ENCODE measurements around the gene MBNL2.

The MBNL2 gene

DNA sequence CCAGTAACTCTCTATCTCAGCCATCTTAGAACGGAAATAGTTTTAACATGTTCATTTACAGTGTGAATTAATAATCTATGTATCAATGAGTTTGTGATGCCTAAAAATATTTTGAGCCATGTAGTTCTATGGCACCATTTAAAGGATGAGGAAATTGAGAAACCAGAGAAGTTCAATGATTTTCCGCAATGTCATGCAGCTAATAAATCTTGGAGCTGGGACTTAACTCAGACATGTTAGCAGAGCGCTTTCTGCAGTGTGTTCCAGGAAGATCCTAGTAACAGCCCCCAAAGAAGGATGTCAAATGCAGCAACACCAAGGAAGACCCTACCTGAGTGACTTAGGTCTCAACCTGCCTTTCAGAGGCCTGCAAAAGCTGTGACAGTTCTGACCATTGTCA, 112.6 kb downstream of the MBNL2 start:
- Mint-ChIP-seq H3K27me3 (ENCODE audit: low read depth) (no peaks in the 10 kb centered on the region), H3K27ac (no peak overlapping the region), H3K4me3 (no peak overlapping the region), H3K4me1 (peaks cover 16% of the 10 kb centered on the region), H3K9me3 (no peaks in the 10 kb centered on the region), H3K36me3 (ENCODE audit: low read depth) (peaks cover 6% of the 10 kb centered on the region)
- TF ChIP-seq, protein P1, sequence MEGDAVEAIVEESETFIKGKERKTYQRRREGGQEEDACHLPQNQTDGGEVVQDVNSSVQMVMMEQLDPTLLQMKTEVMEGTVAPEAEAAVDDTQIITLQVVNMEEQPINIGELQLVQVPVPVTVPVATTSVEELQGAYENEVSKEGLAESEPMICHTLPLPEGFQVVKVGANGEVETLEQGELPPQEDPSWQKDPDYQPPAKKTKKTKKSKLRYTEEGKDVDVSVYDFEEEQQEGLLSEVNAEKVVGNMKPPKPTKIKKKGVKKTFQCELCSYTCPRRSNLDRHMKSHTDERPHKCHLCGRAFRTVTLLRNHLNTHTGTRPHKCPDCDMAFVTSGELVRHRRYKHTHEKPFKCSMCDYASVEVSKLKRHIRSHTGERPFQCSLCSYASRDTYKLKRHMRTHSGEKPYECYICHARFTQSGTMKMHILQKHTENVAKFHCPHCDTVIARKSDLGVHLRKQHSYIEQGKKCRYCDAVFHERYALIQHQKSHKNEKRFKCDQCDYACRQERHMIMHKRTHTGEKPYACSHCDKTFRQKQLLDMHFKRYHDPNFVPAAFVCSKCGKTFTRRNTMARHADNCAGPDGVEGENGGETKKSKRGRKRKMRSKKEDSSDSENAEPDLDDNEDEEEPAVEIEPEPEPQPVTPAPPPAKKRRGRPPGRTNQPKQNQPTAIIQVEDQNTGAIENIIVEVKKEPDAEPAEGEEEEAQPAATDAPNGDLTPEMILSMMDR (IDR thresholded peaks at IDR 0.05; ENCODE audit: unreplicated experiment in 3 of 3): no peak

DNA sequence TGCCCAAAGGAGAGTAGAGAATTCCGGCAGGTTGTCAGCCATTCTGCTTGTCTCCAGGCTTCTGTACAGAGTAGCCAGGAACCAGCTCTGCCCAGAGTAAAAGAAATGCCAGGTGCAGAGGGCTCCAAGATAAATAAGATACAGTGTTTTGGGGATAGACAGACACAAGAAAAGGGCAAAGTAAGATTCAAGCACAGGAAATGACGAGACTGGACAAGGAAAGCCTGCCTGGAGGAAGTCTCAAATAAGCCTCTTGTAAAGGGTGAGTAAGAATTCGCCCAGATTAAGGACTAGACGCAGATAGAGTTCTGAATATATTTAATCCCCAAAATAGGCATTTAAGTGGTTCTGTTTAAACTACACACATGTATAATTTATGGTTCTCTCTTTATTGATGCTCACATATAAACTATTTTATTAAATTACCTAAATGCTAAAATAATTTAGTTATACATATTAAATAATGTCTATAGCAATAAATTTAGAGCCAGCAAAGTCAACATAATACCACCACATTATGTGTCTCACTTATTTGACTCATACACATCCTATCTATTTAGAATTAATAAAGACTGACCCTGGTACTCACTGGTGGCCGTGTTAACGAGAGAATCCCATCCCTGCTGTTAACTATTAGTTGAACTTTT, 113.5 kb downstream of the MBNL2 start:
- no peak overlapping the region for H3K4me3 Mint-ChIP-seq
- H3K36me3 Mint-ChIP-seq (ENCODE audit: low read depth): peaks cover 4% of the 10 kb centered on the region
- no peak overlapping the region for H3K27ac Mint-ChIP-seq
- H3K9me3 Mint-ChIP-seq: no peaks in the 10 kb centered on the region
- H3K27me3 Mint-ChIP-seq (ENCODE audit: low read depth): no peaks in the 10 kb centered on the region
- H3K4me1 Mint-ChIP-seq: peaks cover 13% of the 10 kb centered on the region
- TF ChIP-seq, protein P1 (IDR thresholded peaks at IDR 0.05; ENCODE audit: unreplicated experiment in 3 of 3): no peak

DNA sequence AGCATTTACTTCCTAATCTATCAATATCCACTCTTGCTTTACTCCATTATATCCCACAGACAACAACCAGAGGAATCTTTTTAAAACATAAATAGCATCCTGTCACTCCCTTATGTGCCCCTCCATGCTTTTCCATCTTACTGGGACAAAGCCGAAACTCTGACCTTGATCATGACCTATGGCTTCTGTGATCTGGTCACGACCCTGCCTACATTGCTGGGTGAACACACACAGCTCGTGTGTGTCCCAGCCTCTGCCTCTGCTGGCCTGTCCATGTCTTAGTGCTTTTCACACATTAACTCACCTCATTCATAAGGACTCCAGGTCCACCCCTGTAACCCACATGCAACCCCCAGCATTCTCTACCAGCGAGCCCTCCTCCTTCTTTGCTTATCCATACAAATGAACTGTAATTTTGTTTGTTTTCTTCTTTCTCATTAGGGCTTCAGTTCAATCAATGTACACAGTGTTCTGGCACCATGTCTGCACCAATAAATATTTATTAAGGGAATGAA, 115.9 kb downstream of the MBNL2 start:
- H3K27ac Mint-ChIP-seq: no peak overlapping the region
- no peaks in the 10 kb centered on the region for H3K9me3 Mint-ChIP-seq
- no peaks in the 10 kb centered on the region for H3K27me3 Mint-ChIP-seq (ENCODE audit: low read depth)
- peaks cover 6% of the 10 kb centered on the region for H3K36me3 Mint-ChIP-seq (ENCODE audit: low read depth)
- TF ChIP-seq, protein P1 (IDR thresholded peaks at IDR 0.05; ENCODE audit: unreplicated experiment in 3 of 3): no peak
- peaks cover 14% of the 10 kb centered on the region for H3K4me1 Mint-ChIP-seq
- H3K4me3 Mint-ChIP-seq: no peak overlapping the region

DNA sequence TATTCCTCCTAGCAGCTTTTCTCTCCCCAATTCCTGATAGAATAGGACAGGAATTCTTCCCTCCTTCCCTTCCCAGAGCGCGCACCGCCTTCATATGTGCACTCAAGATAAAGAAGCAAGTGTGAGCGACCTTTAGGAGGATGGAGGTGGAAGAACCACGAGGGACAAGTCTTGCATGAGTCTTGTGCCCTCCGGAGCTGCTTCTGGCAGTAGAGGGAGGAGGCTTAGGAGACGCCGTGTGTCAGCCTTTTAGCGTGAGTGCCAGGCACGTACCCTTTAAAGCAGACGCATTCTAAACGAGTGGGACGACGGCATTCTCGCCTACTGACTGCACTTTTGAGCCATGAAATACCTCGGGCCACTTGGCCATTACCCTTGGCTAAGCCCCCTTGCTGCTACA, 116.4 kb downstream of the MBNL2 start:
- no peak overlapping the region for H3K4me3 Mint-ChIP-seq
- no peak overlapping the region for H3K27ac Mint-ChIP-seq
- TF ChIP-seq, protein P1 (IDR thresholded peaks at IDR 0.05; ENCODE audit: unreplicated experiment in 3 of 3): no peak
- no peaks in the 10 kb centered on the region for H3K9me3 Mint-ChIP-seq
- H3K4me1 Mint-ChIP-seq: peaks cover 9% of the 10 kb centered on the region
- no peaks in the 10 kb centered on the region for H3K27me3 Mint-ChIP-seq (ENCODE audit: low read depth)
- peaks cover 11% of the 10 kb centered on the region for H3K36me3 Mint-ChIP-seq (ENCODE audit: low read depth)

DNA sequence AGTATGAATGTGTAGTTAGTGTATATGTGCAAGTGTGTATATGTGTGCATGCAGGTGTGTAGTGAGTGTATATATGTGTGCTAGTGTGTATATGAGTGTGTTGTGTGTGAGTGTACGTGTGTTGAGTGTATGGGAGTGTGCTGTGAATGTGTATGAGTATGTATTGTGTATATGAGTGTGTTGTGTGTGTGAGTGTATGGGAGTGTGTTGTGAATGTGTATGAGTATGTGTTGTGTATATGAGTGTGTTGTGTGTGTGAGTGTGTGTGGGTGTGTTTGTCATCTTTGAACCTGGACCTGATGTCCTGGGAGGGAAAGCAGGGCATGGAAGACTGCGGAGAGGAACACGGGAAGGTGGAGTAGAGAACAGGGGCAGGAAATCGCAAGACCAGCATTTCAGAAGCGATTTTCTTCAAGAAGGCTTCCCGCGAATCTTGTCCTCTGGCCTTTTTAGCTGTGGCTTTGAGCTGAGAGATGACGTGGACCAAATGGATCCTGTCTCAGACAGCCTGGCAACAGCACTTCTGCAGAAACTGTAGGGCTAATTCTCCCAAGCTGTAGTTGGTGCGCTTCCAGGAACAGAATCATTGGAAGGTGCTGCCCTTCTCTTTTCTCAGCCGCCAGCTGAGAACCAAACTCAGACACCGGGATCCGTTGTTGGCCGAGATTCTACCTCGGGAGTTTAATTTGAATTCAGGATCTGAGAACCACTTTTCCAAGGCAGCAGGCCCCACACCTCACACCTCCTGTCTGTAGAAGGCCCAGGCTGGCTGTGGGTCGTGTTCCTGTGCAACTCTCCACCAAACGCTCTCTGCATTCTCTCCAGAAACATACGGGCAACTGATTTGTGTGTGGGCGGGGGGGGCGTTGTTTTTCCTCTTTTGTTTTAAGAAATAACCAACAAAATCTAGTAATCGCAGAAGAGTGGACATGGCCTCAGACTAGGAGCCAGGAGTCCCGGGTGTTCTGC, 117.2 kb downstream of the MBNL2 start:
- Mint-ChIP-seq H3K9me3 (no peaks in the 10 kb centered on the region), H3K27me3 (ENCODE audit: low read depth) (no peaks in the 10 kb centered on the region), H3K27ac (peak overlapping the region in 1 of 3 experiments; percentile 29), H3K36me3 (ENCODE audit: low read depth) (peaks cover 15% of the 10 kb centered on the region), H3K4me3 (no peak overlapping the region), H3K4me1 (peaks cover 6% of the 10 kb centered on the region)
- TF ChIP-seq, protein P1 (IDR thresholded peaks at IDR 0.05; ENCODE audit: unreplicated experiment in 3 of 3): no peak

Data from nephron (organoid).